HCT116 (cell line): Measurements from ENCODE around the gene NBPF15. TPM values are rescaled to one million over a fixed set of nuclear protein-coding genes. Genes with fewer than 3 reads are reported as not detected.
"Not testable (repeated sequence)": the region's sequence is repeated elsewhere in the genome, so short reads cannot be mapped to it uniquely, and the experiment has no call there.

ENCODE experiments used
- ATAC-seq: fragments of 200-7000 bp; cut with Tn5 transposase; 2 replicates; pipeline ENCODE4 v1.9.1; 2020; ENCODE audit warnings: mild to moderate bottlenecking, moderate library complexity
- BruUV-seq: library from RNA; stranded (reverse); fragments of 400-500 nt; replicated peaks from 2 replicates; lab custom pipeline; 2021; lab: Mats Ljungman, UMichigan
- CTCF ChIA-PET: fragments of 300-600 bp; sonication (Branson Sonifier 250); formaldehyde crosslinking; loops from one replicate; lab custom pipeline; 2021; ENCODE audit warnings: antibody characterized with exemption; lab: Charles Lee
- POLR2A ChIA-PET: fragments of 300-600, 350-600 bp; sonication (Branson Sonifier 250); formaldehyde crosslinking; loops from one replicate; lab custom pipeline; 2021; ENCODE audit warnings: antibody characterized with exemption; lab: Charles Lee
- RAD21 ChIA-PET, 2 experiments: fragments of 300-600 bp; sonication (Branson Sonifier 250); formaldehyde crosslinking; loops; one replicate each; lab custom pipeline; 2023; ENCODE audit warnings: low total read pairs in 2 of 2; ENCODE audit not compliant: uncharacterized antibody in 2 of 2, unreplicated experiment in 2 of 2, low non-redundant PET in 1 of 2; lab: Charles Lee
- DNase-seq: peaks from one replicate; pipeline ENCODE4 v3.0.0-alpha.2; 2010; ENCODE audit warnings: low read depth, low spot score
- H2AFZ ChIP-seq: fragments of 200-600 bp; shearing (Covaris generic), sonication (generic); 2 replicates; pipeline ENCODE4 v1.6.1; 2017; ENCODE audit warnings: low read depth, mixed run types, mixed read lengths, antibody characterized with exemption, low read length; ENCODE audit not compliant: poor library complexity, severe bottlenecking
- H3K27ac ChIP-seq: 2 replicates; pipeline ENCODE4 v1.5.1; 2012; ENCODE audit warnings: low read depth, low read length
- H3K27me3 ChIP-seq: fragments of 200-600 bp; sonication (generic); 2 replicates; pipeline ENCODE4 v1.6.1; 2016; ENCODE audit warnings: mixed run types, low read length, mixed read lengths; ENCODE audit not compliant: insufficient read depth
- H3K36me3 ChIP-seq, 2 experiments: fragments of 200-500 bp in 1 of 2; fragments of 200-600 bp in 1 of 2; sonication (Bioruptor generic) in 1 of 2; sonication (generic) in 1 of 2; 2 replicates each; pipeline versions ENCODE4 v1.5.1 to v1.6.1; 2014 to 2016; ENCODE audit warnings: low read length in 2 of 2, inconsistent platforms in 1 of 2, mixed read lengths in 1 of 2, mixed run types in 1 of 2; ENCODE audit not compliant: insufficient read depth in 2 of 2, control insufficient read depth in 1 of 2
- H3K4me1 ChIP-seq, 2 experiments: fragments of 200-600 bp in 1 of 2; sonication (generic) in 1 of 2; 2 replicates each; pipeline versions ENCODE4 v1.5.1 to v1.6.1; 2012 to 2017; ENCODE audit warnings: low read length in 2 of 2, inconsistent platforms in 1 of 2, mild to moderate bottlenecking in 1 of 2, mixed read lengths in 1 of 2, mixed run types in 1 of 2, moderate library complexity in 1 of 2; ENCODE audit not compliant: insufficient read depth in 2 of 2, control insufficient read depth in 1 of 2
- H3K4me2 ChIP-seq: fragments of 200-600 bp; sonication (generic); 2 replicates; pipeline ENCODE4 v1.6.1; 2017; ENCODE audit warnings: mixed run types, low read length, mixed read lengths
- H3K4me3 ChIP-seq, 2 experiments: fragments of 200-600 bp in 1 of 2; sonication (generic) in 1 of 2; replicated peaks in 1 of 2; 2 replicates each; pipeline ENCODE4 v1.5.1; 2011 to 2016; ENCODE audit warnings: low read length in 2 of 2, control low read depth in 1 of 2, low read depth in 1 of 2, mild to moderate bottlenecking in 1 of 2, mixed read lengths in 1 of 2, mixed run types in 1 of 2
- H3K79me2 ChIP-seq: fragments of 200-600 bp; sonication (generic); 2 replicates; pipeline ENCODE4 v1.6.1; 2017; ENCODE audit warnings: mild to moderate bottlenecking, mixed run types, low read length, moderate library complexity, mixed read lengths; ENCODE audit not compliant: insufficient read depth
- H3K9ac ChIP-seq: fragments of 200-600 bp; sonication (generic); 2 replicates; pipeline ENCODE4 v1.6.1; 2016; ENCODE audit warnings: low read length, mixed read lengths
- H3K9me2 ChIP-seq: fragments of 200-600 bp; sonication (generic), shearing (Covaris generic); 2 replicates; pipeline ENCODE4 v1.6.1; 2017; ENCODE audit warnings: mixed run types, mild to moderate bottlenecking, moderate library complexity; ENCODE audit not compliant: insufficient read depth
- H3K9me3 ChIP-seq, 2 experiments: fragments of 200-500 bp in 1 of 2; fragments of 200-600 bp in 1 of 2; sonication (Bioruptor generic) in 1 of 2; sonication (generic) in 1 of 2; 2 replicates each; pipeline ENCODE4 v1.6.1; 2014 to 2017; ENCODE audit warnings: low read length in 2 of 2, mixed read lengths in 2 of 2, inconsistent platforms in 1 of 2, low read depth in 1 of 2, mild to moderate bottlenecking in 1 of 2, mixed run types in 1 of 2, moderate library complexity in 1 of 2; ENCODE audit not compliant: control insufficient read depth in 1 of 2, insufficient read depth in 1 of 2
- H4K20me1 ChIP-seq: fragments of 200-600 bp; sonication (generic), shearing (Covaris generic); 2 replicates; pipeline ENCODE4 v1.6.1; 2017; ENCODE audit warnings: mixed run types, mild to moderate bottlenecking, moderate library complexity; ENCODE audit not compliant: insufficient read depth
- CTCF ChIP-seq, 3 experiments: fragments of 200-600 bp in 1 of 3; sonication (generic) in 1 of 3; IDR thresholded peaks in 2 of 3; conservative IDR thresholded peaks in 1 of 3; 2 replicates each; pipeline ENCODE4 v1.5.1; 2012 to 2017; ENCODE audit warnings: low read depth in 2 of 3, low read length in 2 of 3, antibody characterized with exemption in 1 of 3, borderline replicate concordance in 1 of 3, control low read depth in 1 of 3, mild to moderate bottlenecking in 1 of 3, mixed read lengths in 1 of 3, mixed run types in 1 of 3, moderate library complexity in 1 of 3; ENCODE audit not compliant: insufficient read depth in 1 of 3
- intact Hi-C: fragments of 100-400 bp; cut with micrococcal nuclease; formaldehyde crosslinking; loops from 2 replicates; pipeline ENCODE4 v1.10.0; 2022
- total RNA-seq: library from RNA; stranded (reverse); gene quantifications from one replicate; pipeline ENCODE4 v1.2.1, GENCODE V29; 2021; ENCODE audit not compliant: unreplicated experiment

Gene NBPF15
- total RNA-seq, 1 experiment from 2014 or later = 27.7 TPM

DNA sequence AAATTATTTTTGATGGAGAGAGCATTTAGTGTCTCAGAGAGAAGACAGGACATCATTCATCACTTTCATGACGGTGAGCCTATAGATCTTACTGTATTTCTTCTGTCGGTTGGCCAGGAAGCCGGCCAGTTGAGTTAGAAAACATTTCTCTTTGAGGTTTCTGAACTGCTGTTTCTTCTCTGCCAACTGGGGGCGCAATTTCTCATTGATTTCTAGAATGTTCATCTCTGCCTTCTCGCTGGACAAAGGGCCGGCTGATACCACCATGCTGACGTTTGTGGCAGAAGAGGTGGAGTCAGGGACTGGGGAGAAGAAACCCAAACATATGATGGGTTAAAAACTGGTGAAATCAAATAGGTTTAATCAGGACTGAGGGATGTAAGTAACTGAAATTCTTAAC, 21.7 kb downstream of the NBPF15 start:
- H4K20me1 ChIP-seq, DNase-seq, H3K27ac ChIP-seq, H3K9me3 ChIP-seq, H3K27me3 ChIP-seq, ATAC-seq, H2AFZ ChIP-seq, H3K4me1 ChIP-seq, POLR2A ChIA-PET, RAD21 ChIA-PET, H3K4me2 ChIP-seq, H3K36me3 ChIP-seq, intact Hi-C loops, H3K4me3 ChIP-seq, H3K79me2 ChIP-seq, CTCF ChIA-PET, BruUV-seq, H3K9ac ChIP-seq, H3K9me2 ChIP-seq: not testable (repeated sequence)
- peak in 1 of 3 experiments; percentile 23; a peak in 1 of 6 replicates for TF ChIP-seq CTCF (IDR thresholded peaks at IDR 0.05 in 2 of 3, conservative IDR thresholded peaks at IDR 0.05 in 1 of 3; ENCODE audit: borderline replicate concordance in 1 of 3, insufficient read depth in 1 of 3, low read depth in 2 of 3, low read length in 2 of 3)

GRCh38 chr1:144418891-144419694, 42.4 kb downstream of the NBPF15 start:
- H4K20me1 ChIP-seq, H2AFZ ChIP-seq, H3K9me3 ChIP-seq, POLR2A ChIA-PET, DNase-seq, H3K36me3 ChIP-seq, H3K9me2 ChIP-seq, intact Hi-C loops, H3K4me2 ChIP-seq, CTCF ChIA-PET, H3K9ac ChIP-seq, BruUV-seq, H3K27me3 ChIP-seq, ATAC-seq, H3K27ac ChIP-seq, RAD21 ChIA-PET, H3K4me3 ChIP-seq, H3K4me1 ChIP-seq, H3K79me2 ChIP-seq: not testable (repeated sequence)

DNA sequence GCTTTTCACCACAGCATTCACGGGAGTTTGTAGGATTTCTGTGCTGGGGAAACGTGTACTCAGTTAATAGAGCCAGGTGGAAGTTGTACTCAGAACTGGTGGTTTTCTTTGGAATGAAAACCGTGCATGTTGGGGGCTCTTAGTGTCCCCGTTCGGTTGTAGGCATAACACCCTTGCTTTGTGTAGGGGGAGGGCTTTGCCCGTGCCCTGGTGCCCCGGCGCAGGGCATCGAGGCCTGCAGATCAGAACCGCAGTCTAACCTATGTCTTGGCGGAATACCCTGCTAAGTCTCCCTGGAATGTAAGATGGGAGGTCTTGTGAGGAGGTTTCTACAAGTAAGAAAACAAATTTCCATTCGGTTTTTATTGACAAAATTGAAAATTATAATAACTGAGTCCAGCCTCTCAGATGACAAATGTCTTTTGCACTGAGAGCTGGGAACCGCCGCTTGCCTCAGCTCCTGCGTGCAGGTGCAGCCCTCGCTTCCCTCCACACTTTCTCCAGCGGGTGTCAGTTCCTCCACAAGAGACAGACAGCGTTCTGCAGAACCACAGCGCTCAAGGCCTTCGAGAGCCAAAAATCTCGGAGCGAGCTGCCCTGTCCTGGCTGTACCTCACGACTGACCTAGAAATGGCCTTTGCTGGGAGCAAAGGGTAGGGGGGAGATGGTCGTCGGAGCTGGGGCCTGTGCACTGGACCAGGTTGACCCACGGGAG, 47.9 kb downstream of the NBPF15 start:
- DNase-seq, CTCF ChIA-PET, H3K9me2 ChIP-seq, H3K9me3 ChIP-seq, H3K4me1 ChIP-seq, H3K79me2 ChIP-seq, intact Hi-C loops, H3K27me3 ChIP-seq, H4K20me1 ChIP-seq, ATAC-seq, RAD21 ChIA-PET, BruUV-seq, POLR2A ChIA-PET, H3K36me3 ChIP-seq, H2AFZ ChIP-seq, H3K9ac ChIP-seq: not testable (repeated sequence)
- Histone ChIP-seq H3K4me2 (peak overlapping the region; percentile 27; the same call in 1 of the 2 replicates), H3K4me3 (peak overlapping the region in 1 of 2 experiments; percentile 15; a peak in 1 of 4 replicates), H3K27ac (0 out of 2 replicates have a peak overlapping the region, but pooled peaks have one; percentile 38)
